Renal cortex interstitium (tissue), 11 donors: Measurements from ENCODE around the gene METTL25. TPM values are rescaled to one million over a fixed set of nuclear protein-coding genes. Genes with fewer than 3 reads are reported as not detected.

Experiments used
- DNase-seq, 11 donors: peaks; one replicate each; pipeline ENCODE4 v3.0.0-alpha.2; 2013; ENCODE audit warnings: low read depth in 9 of 11, low spot score in 4 of 11; ENCODE audit errors: extremely low read depth in 1 of 11
- polyA plus RNA-seq, 3 donors: library from polyadenylated mRNA; unstranded; fragments of 120-200 nt; gene quantifications; one replicate each; pipeline ENCODE4 v1.2.1, GENCODE V29; 2013; ENCODE audit not compliant: insufficient read length in 3 of 3

Gene METTL25
- polyA plus RNA-seq, 3 donors = 14.3 to 18.7 (median 18.2) TPM

DNA sequence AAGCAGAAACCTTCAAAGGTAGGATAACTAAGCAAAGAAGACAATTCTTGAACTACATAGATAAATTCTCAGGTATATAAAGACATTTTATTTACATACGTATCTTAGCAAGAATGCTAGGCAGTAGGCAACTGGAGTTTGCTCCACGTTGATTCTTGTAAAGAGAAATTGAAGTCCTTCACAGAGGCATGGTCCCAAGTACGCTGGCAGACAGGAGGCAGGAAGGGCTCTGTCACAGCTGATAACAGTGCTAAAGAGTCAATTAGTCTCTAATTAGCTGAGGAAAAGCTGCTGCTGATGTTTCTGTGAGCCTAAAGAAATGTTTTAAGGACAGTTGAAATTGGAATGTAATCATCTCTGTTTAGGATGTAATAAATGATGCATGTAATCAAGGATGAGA lies 146.8 kb downstream of the METTL25 start:
- no peak for DNase-seq

DNA sequence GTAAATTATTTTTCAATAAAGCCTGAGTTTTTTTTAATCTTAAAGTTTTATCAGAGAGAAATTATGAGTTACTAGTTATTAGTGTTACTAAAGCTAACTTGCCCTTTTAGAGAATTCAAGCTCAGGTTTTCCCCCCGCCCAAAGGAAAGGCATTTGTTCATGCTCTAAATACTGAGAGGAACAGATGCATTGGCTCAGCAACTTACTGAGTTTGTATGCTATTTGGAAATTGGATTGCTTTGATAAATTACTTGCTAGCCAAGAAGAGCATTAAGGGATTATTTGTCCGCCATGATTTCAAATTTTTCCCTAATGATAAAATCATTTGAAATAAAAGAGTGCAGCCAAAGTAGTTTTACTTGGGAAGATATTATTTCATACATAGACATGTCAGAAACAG lies 149.4 kb downstream of the METTL25 start:
- DNase-seq = no peak

DNA sequence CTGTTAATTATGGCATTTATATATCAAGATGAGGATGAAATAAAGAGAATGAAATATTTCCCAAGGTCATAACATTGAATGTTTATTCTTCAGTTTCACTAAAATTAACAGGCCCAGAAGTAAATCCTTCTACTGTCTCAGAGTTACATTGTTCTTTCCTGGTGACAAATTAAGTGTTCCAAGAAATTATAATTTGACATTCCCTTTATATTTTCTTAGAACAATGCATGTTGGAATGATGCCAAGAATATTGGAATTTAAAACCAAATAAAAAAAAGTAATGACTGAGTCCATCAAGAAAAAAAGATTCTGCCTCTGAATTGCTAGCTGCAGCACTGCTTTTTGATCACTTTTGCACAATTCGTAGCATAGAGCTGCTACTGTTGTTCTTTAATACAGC lies 152.1 kb downstream of the METTL25 start:
- DNase-seq = no peak

DNA sequence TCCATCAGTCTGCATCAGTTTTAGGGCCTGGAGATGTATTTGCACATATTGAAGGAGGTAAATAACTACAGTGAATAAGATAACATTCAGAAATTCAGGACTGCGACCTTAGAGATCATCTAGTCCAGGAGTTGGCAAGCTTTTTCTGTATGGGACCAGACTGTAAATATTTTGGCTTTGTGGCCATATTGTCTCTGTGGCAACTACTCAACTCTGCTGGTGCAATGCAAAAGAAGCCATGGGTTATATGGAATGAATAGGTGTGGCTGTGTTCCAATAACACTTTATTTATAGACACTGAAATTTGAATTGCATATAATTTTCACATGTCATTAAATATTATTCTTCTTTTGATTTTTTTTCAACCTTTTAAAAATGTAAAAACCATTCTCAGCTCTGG lies 156.6 kb downstream of the METTL25 start:
- DNase-seq = no peak

DNA sequence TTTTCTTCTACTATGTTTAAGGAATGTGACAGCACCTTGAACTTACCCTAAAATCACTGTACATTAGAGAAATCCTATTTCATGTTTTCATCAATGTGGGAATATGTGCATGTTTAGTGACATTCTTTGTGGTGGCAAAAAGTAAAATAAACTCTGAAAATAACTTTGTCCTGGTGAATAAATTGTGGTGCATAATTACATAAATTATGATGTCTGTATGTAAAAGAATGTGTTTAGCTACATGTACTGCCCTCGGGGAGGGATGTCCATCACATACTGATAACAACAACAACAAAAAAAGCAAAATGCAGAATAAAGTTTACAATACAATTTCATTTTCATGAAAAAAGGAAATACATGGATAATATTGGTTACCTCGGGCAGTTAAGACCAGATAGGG lies 157.3 kb downstream of the METTL25 start:
- no peak for DNase-seq

DNA sequence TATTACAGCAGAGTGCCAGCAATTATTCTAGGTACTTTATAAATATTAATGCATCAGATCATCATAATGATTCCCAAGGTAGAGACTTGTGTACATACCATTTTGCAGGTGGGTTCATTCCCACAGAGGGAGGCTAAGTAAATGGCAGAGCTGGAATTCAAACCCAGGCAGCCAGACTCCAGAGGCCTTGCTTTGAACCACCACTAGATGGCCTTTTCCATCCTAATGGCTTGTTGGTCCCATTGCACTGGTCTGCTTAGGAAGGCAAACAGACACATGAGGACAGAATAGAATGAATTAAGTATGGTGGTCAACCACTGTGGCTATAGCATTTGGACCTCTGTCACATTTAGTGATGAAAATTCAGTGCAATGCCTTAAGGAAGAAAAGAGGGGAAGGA lies 158.7 kb downstream of the METTL25 start:
- no peak for DNase-seq

DNA sequence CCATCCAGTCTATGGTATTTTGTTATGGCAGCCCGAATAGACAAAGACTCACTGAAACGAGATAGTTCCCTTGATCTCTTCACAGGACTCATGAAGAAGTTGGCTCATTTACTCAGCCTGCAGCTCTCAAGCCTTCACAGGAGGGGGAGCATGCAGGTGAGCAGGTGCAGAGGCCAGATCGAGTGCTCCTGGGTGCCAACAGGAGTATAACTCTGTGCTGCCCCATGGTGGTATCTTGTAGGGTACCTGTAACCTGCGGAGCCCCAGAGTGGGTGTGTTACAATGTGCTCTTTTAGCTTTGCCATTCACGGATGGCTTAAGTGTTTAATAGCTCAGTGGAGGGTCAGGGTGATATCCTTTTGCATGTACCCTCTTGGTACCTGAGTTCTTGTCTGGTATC lies 159.5 kb downstream of the METTL25 start:
- no peak for DNase-seq

DNA sequence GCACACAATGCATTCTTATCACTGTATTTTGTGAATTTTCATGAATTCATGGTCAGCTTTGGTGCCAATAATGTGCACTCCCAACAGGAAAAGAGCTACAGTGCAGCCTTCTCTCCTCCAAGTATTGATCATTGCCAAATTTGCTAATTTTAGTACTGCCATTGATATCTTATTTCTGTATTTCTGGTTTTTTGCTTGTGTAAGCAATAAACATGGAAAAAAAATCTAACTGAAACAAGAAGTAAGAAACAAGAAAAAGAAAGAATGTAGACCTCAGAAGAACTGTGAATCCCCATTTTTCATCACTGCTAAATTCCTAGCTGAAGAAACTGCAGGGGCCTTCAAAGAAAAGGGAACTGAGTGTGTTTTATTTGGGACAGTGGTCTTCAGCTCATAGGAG lies 161.2 kb downstream of the METTL25 start:
- no peak for DNase-seq

DNA sequence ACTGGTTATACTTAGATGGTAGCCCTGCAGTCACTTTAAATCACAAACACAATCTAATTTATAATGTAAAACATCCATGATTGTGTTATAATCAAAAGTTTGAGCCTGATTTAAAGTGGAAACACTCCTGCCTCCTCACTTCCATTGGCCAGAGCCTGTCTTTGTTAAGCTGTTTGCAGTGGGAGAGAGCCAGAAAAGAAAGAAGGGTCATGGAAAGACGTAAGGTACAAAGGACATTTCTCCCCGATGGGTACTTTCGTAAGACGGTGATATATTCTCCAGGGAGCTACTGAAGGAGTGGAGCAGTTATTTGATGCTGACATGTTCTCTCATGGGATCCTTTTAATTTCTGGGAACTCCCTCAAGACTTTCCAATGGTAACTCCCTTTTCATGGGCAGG lies 164.0 kb downstream of the METTL25 start:
- DNase-seq = no peak

DNA sequence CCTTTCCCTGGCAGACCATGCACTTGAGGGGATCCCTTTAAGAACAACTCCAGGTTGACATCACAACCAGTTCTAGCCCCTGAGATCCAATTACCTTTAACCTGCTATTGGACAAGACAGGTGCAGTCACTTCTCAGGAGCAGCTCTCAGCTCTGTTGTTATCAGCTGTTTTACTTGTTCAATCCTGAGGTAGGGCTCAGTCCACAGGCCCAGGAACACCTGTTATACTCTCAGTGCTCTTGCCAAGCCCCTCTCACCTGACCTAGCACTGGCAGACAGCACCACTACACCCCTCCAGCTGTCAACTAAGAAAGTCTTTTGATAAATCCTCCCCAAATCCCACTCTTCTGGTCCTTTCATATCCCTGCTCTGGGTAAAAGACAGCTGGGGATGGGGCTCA lies 164.4 kb downstream of the METTL25 start:
- no peak for DNase-seq

DNA sequence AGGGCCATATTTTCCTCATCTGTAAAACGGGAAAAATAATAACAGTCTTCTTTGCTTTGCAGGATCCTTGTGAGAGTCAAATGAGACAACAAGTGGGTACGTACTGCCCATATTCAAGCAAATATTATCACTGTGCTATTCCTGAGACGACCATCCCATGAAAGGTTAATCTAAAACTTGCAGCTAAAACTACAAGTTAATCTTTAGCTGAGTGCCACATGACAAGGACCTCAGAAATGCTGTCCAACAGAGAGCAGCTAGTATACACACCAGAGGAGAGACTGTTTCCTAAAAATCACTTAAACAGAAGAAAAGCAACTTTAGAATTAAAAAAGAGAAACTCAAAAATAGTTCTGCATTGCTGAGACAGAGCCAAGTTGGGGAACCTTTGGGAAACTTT lies 165.7 kb downstream of the METTL25 start:
- DNase-seq = peak in 2 of 11 donors; percentile 16 to 40

DNA sequence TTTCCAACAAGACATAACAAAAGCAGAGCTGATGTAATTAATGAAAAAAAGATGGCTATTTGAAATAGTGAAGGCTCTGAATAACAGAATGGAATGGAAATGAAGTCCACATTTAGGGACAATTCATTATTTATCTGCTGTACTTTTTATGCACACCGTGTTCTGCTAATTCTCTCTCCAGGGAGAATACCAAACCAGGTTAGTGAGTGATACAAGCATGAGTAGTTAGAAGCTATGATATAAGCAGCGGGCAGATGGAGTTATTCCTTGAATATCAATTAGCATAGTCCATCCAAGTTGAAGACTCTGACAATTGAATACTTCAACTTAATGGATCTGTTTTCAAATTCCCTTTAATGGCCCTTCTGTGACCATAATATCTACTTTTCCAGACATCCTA lies 166.3 kb downstream of the METTL25 start:
- DNase-seq = no peak

DNA sequence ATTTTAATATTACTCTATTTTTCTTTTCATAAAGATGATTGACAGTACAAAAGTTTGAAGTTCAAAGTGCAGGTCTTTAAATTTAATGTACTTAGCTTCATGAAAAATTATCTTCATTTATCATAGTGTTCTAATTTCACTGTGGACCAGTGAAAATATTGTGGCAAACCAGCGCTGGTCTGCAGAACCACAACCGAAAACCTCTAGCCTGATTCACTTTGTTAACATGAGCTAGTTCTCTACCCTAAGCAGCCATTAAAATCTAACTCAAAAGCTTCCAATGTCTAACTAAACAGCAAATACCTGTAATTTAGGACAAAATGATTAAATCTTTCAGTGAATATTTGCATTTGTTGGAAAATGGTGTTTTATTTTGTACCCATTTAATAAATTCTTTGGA lies 167.3 kb downstream of the METTL25 start:
- no peak for DNase-seq

DNA sequence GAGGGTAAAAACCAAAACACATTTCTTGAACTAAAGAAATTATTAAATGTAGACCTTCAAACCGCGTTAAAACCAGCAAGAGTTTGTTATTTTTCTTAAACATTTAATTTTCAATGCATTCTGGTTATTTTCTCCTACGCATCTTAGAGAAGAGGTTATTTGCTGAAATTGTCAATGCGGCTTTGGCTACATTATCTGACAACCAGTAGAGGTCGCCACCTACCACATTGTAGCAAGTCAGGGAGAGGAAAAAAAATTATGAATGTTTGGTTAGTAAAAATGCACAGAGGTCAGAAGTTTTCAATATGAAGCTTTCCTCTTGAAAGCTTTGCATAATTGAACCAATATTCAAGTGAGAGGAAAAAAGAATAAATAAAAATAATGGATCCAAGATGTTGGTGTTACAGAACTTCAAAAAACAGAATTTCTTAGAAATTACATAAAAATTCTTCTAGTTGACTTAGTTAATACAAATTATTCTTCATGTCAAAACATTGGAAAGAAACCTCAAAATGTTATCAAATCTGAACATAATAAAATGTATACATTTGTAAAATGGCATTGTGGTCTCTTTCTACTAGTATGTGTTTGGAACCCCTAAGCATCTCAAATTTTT lies 168.9 kb downstream of the METTL25 start:
- DNase-seq = peak in 9 of 11 donors; percentile 36 to 65 (median 45)

Other genes with a start within 250 kb of the METTL25 start
- gene CCDC59, start 142 bp upstream of the METTL25 start, polyA plus RNA-seq = 10 to 100 TPM; 49.0 to 62.4 (median 49.2) TPM